CD14-positive monocyte (primary cell): ENCODE data around the gene DMRT1. TPM values are rescaled to one million over a fixed set of nuclear protein-coding genes. Genes with fewer than 3 reads are reported as not detected.

ENCODE experiments used
- DNase-seq, 3 donors: peaks; one replicate each; pipeline ENCODE4 v3.0.0-alpha.2; 2011 to 2022
- H2AFZ ChIP-seq: 2 replicates; pipeline ENCODE4 v1.6.0; 2012; ENCODE audit warnings: mild to moderate bottlenecking, low read depth, low read length, inconsistent platforms; ENCODE audit not compliant: insufficient read depth, poor library complexity, severe bottlenecking
- H3K27ac ChIP-seq, 2 donors: 1 replicate in 1 of 2; 2 replicates in 1 of 2; pipeline ENCODE4 v1.5.1; 2012 to 2013; ENCODE audit warnings: low read length in 2 of 2, control low read depth in 1 of 2, inconsistent platforms in 1 of 2, low read depth in 1 of 2, mild to moderate bottlenecking in 1 of 2
- H3K27me3 ChIP-seq, 2 donors: one replicate each; pipeline versions ENCODE4 v1.6.0 to v1.6.1; 2011 to 2013; ENCODE audit warnings: low read length in 2 of 2; ENCODE audit not compliant: control insufficient read depth in 2 of 2, insufficient read depth in 2 of 2
- H3K36me3 ChIP-seq, 2 donors: replicated peaks in 1 of 2; 1 replicate in 1 of 2; 2 replicates in 1 of 2; pipeline versions ENCODE4 v1.5.1 to v1.6.1; 2012 to 2013; ENCODE audit warnings: low read length in 2 of 2, control low read depth in 1 of 2, inconsistent platforms in 1 of 2, mild to moderate bottlenecking in 1 of 2; ENCODE audit not compliant: insufficient read depth in 2 of 2, control insufficient read depth in 1 of 2
- H3K4me1 ChIP-seq, 2 donors: 1 replicate in 1 of 2; 2 replicates in 1 of 2; pipeline versions ENCODE4 v1.5.1 to v1.6.1; 2012 to 2013; ENCODE audit warnings: low read length in 2 of 2, control low read depth in 1 of 2, inconsistent platforms in 1 of 2, mild to moderate bottlenecking in 1 of 2, moderate library complexity in 1 of 2; ENCODE audit not compliant: insufficient read depth in 2 of 2, control insufficient read depth in 1 of 2
- H3K4me2 ChIP-seq: replicated peaks from 2 replicates; pipeline ENCODE3; 2012; ENCODE audit warnings: low read length, moderate library complexity, mild to moderate bottlenecking; ENCODE audit not compliant: poor library complexity, severe bottlenecking; ENCODE audit errors: extremely low read depth
- H3K4me3 ChIP-seq, 3 experiments: fragments of 200-600 bp in 1 of 3; sonication (generic) in 1 of 3; replicated peaks in 1 of 3; 1 replicate in 2 of 3; 2 replicates in 1 of 3; pipeline ENCODE4 v1.5.1; 2011 to 2013; ENCODE audit warnings: low read length in 3 of 3, mild to moderate bottlenecking in 3 of 3, control low read depth in 2 of 3, low read depth in 2 of 3, inconsistent platforms in 1 of 3, moderate library complexity in 1 of 3
- H3K79me2 ChIP-seq: 2 replicates; pipeline ENCODE4 v1.6.0; 2012; ENCODE audit warnings: mild to moderate bottlenecking, control low read depth, inconsistent platforms, low read length, moderate library complexity; ENCODE audit not compliant: insufficient read depth
- H3K9ac ChIP-seq: 2 replicates; pipeline ENCODE4 v1.6.0; 2017; ENCODE audit warnings: low read length, mild to moderate bottlenecking; ENCODE audit not compliant: insufficient read depth, poor library complexity, severe bottlenecking
- H3K9me3 ChIP-seq, 2 donors: replicated peaks in 1 of 2; 1 replicate in 1 of 2; 2 replicates in 1 of 2; pipeline versions ENCODE4 v1.5.1 to v1.6.1; 2012 to 2013; ENCODE audit warnings: low read length in 2 of 2, control low read depth in 1 of 2; ENCODE audit not compliant: control insufficient read depth in 1 of 2, insufficient read depth in 1 of 2
- H4K20me1 ChIP-seq: 2 replicates; pipeline ENCODE4 v1.6.0; 2012; ENCODE audit warnings: mild to moderate bottlenecking, low read length, control low read depth, moderate library complexity; ENCODE audit not compliant: insufficient read depth
- H3K27ac Mint-ChIP-seq, 7 donors: one replicate each; pipeline ENCODE4 v1.8.0; 2020; ENCODE audit warnings: mild to moderate bottlenecking in 7 of 7, mixed read lengths in 7 of 7, moderate library complexity in 6 of 7, inconsistent platforms in 2 of 7
- H3K27me3 Mint-ChIP-seq, 3 donors: one replicate each; pipeline ENCODE4 v1.8.0; 2021 to 2022; ENCODE audit warnings: low read depth in 3 of 3, mild to moderate bottlenecking in 3 of 3, mixed read lengths in 3 of 3, moderate library complexity in 3 of 3, inconsistent platforms in 1 of 3
- H3K36me3 Mint-ChIP-seq, 2 donors: one replicate each; pipeline ENCODE4 v1.8.0; 2020; ENCODE audit warnings: mixed read lengths in 2 of 2, inconsistent platforms in 1 of 2, mild to moderate bottlenecking in 1 of 2
- H3K4me1 Mint-ChIP-seq: one replicate; pipeline ENCODE4 v1.8.0; 2020; ENCODE audit warnings: mild to moderate bottlenecking, mixed read lengths
- H3K4me3 Mint-ChIP-seq, 2 donors: one replicate each; pipeline ENCODE4 v1.8.0; 2020; ENCODE audit warnings: mild to moderate bottlenecking in 2 of 2, mixed read lengths in 2 of 2, moderate library complexity in 1 of 2
- H3K9me3 Mint-ChIP-seq, 7 donors: one replicate each; pipeline ENCODE4 v1.8.0; 2020 to 2022; ENCODE audit warnings: mixed read lengths in 7 of 7, mild to moderate bottlenecking in 6 of 7, moderate library complexity in 6 of 7, inconsistent platforms in 2 of 7
- WGBS: methylation state at CpG from one replicate; pipeline ENCODE4 v1.1.5; 2013; ENCODE audit warnings: missing lambda C conversion rate; ENCODE audit not compliant: insufficient coverage; 5-methylcytosine and 5-hydroxymethylcytosine counted together
- intact Hi-C, 2 donors: fragments of 100-400 bp; cut with micrococcal nuclease; formaldehyde crosslinking; loops; one replicate each; pipeline versions ENCODE4 v1.15.0 to v1.15.1; 2023
- polyA plus RNA-seq, 3 donors: library from polyadenylated mRNA; depleted of rRNA in 1 of 3; unstranded in 2 of 3; stranded (reverse) in 1 of 3; fragments of 300-500 nt in 2 of 3; fragments of >200 nt in 1 of 3; fragmentation: Illumina TruSeq in 2 of 3; gene quantifications; 1 replicate in 2 of 3; 2 replicates in 1 of 3; pipeline ENCODE4 v1.2.3, GENCODE V29; 2012 to 2021
- TF ChIP-seq, protein P1 (sequence below): fragments of 200-600 bp; IDR thresholded peaks from one replicate; pipeline ENCODE4 v1.8.0; 2022; ENCODE audit warnings: antibody characterized with exemption, mild to moderate bottlenecking

Gene DMRT1
- polyA plus RNA-seq, 3 donors = not detected

DNA sequence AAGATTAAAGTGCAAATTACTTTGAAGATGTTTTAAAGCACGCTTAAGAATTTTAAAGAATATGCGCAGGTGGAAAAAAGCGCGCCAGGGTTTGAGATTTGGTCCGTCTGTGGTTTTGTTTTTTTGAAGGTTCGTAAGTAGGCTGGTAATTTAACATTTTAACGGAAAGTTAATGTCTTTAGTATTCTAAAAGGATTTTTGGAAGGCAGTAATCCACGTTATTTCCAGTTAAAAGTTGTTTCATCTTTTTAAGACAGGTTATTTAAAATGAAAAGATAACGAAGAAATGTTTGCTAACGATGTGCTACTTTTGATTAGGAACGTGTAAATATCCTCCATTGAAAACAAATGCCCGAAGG is 1.9 kb downstream of the DMRT1 start:
- 24% methylated on average over 5 of the region's 12 CpGs for WGBS
- peaks cover 72 to 87% (median 75%) of the 10 kb centered on the region in 3 donors for H3K27me3 Mint-ChIP-seq

DNA sequence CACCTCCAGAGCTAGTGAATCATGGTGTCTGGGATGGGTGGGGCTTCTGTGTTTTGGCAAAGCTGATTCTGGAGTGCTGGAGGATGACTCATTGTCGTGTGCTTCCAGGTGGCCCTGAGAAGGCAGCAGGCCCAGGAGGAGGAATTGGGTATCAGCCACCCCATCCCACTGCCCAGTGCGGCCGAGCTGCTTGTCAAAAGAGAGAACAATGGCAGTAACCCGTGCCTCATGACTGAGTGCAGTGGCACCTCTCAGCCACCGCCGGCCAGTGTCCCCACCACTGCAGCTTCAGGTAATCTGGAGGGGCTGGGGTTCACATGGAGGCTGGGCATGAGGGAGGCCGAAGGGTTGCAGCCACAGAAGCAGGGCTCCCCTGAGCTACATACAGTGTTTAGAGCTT is 5.4 kb downstream of the DMRT1 start:
- no peaks in the 10 kb centered on the region for H3K4me1 Mint-ChIP-seq
- H3K9me3 Mint-ChIP-seq = peaks cover 0 to 4% (median 0%) of the 10 kb centered on the region in 7 donors
- no peaks in the 10 kb centered on the region for H3K36me3 ChIP-seq
- H4K20me1 ChIP-seq = no peaks in the 10 kb centered on the region
- H3K4me3 ChIP-seq = no peak overlapping the region
- no peak overlapping the region for H3K27ac Mint-ChIP-seq
- WGBS = 84% methylated on average over 5 of the region's 7 CpGs
- no peak overlapping the region for H3K9ac ChIP-seq
- peaks cover 22 to 56% of the 10 kb centered on the region in 2 donors for H3K27me3 ChIP-seq
- peaks cover 0 to 9% of the 10 kb centered on the region in 2 donors for H3K9me3 ChIP-seq
- H3K4me2 ChIP-seq = no peak overlapping the region
- H3K79me2 ChIP-seq = no peaks in the 10 kb centered on the region
- H3K27me3 Mint-ChIP-seq = peaks cover 53 to 70% (median 56%) of the 10 kb centered on the region in 3 donors
- no peak overlapping the region for H2AFZ ChIP-seq
- no peak overlapping the region for H3K4me3 Mint-ChIP-seq
- TF ChIP-seq, protein P1, sequence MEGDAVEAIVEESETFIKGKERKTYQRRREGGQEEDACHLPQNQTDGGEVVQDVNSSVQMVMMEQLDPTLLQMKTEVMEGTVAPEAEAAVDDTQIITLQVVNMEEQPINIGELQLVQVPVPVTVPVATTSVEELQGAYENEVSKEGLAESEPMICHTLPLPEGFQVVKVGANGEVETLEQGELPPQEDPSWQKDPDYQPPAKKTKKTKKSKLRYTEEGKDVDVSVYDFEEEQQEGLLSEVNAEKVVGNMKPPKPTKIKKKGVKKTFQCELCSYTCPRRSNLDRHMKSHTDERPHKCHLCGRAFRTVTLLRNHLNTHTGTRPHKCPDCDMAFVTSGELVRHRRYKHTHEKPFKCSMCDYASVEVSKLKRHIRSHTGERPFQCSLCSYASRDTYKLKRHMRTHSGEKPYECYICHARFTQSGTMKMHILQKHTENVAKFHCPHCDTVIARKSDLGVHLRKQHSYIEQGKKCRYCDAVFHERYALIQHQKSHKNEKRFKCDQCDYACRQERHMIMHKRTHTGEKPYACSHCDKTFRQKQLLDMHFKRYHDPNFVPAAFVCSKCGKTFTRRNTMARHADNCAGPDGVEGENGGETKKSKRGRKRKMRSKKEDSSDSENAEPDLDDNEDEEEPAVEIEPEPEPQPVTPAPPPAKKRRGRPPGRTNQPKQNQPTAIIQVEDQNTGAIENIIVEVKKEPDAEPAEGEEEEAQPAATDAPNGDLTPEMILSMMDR = no peak
- DNase-seq = no peak
- H3K27ac ChIP-seq = no peak overlapping the region
- no peaks in the 10 kb centered on the region for H3K36me3 Mint-ChIP-seq
- H3K4me1 ChIP-seq = no peaks in the 10 kb centered on the region
- intact Hi-C loops = no loop called here

More for the DNA sequence above, 1.9 kb downstream of the DMRT1 start:
- Histone ChIP-seq H3K4me2 (no peak overlapping the region), H4K20me1 (no peaks in the 10 kb centered on the region), H3K9ac (no peak overlapping the region), H2AFZ (no peak overlapping the region), H3K27ac (no peak overlapping the region), H3K36me3 (no peaks in the 10 kb centered on the region), H3K9me3 (peaks cover 0 to 17% of the 10 kb centered on the region in 2 donors), H3K79me2 (no peaks in the 10 kb centered on the region), H3K4me3 (no peak overlapping the region), H3K27me3 (peaks cover 39 to 84% of the 10 kb centered on the region in 2 donors), H3K4me1 (no peaks in the 10 kb centered on the region)
- Mint-ChIP-seq H3K9me3 (peaks cover 0 to 4% (median under 1%) of the 10 kb centered on the region in 7 donors), H3K36me3 (no peaks in the 10 kb centered on the region), H3K4me1 (no peaks in the 10 kb centered on the region), H3K4me3 (peak overlapping the region in 1 of 2 donors; percentile 81), H3K27ac (no peak overlapping the region)
- TF ChIP-seq, protein P1 = no peak
- intact Hi-C loops = no loop called here
- no peak for DNase-seq
